GM13976 (cell line): ENCODE results near the gene DNAJC30.
A peak's percentile ranks its signal among the peaks of the same experiment; 100 is the strongest.
"Not testable (repeated sequence)": the region's sequence is repeated elsewhere in the genome, so short reads cannot be mapped to it uniquely, and the experiment has no call there.

Experiments used
- DNase-seq: peaks from one replicate; pipeline ENCODE4 v3.0.0; 2012; ENCODE audit warnings: low spot score
- CTCF ChIP-seq: IDR thresholded peaks from 2 replicates; pipeline ENCODE4 v1.5.1; 2012; ENCODE audit warnings: borderline replicate concordance, mild to moderate bottlenecking; ENCODE audit not compliant: insufficient read depth; ENCODE audit errors: extremely low read depth, missing control alignments, control extremely low read depth
- in situ Hi-C: fragments of 300-500 bp; cut with MboI; formaldehyde crosslinking; loops from one replicate; pipeline ENCODE4 v1.12.0; 2022; ENCODE audit warnings: low sequenced_read_pairs, mixed read lengths, inconsistent platforms; ENCODE audit not compliant: unreplicated experiment

The DNAJC30 gene

GRCh38 chr7:73722785-73723184 is 39.5 kb upstream of the DNAJC30 start:
- in situ Hi-C loops = no loop called here
- no peak for TF ChIP-seq CTCF
- no peak for DNase-seq

- in situ Hi-C loops, DNase-seq: not testable (repeated sequence)
These were observed 38.9 kb upstream of the DNAJC30 start for GRCh38 chr7:73722182-73722581.

GRCh38 chr7:73721377-73721817 is 38.1 kb upstream of the DNAJC30 start:
- TF ChIP-seq CTCF = no peak
- in situ Hi-C loops = no loop called here
- no peak for DNase-seq

GRCh38 chr7:73720443-73720842 is 37.2 kb upstream of the DNAJC30 start:
- DNase-seq, in situ Hi-C loops: not testable (repeated sequence)

- TF ChIP-seq CTCF = no peak
- DNase-seq = no peak
- in situ Hi-C loops = loop anchor here (10.0 kb wide), 1 partner anchor 105 kb away; no protein-coding TSS in a partner anchor
These were observed 36.5 kb upstream of the DNAJC30 start for GRCh38 chr7:73719806-73720169.

- no peak for TF ChIP-seq CTCF
- in situ Hi-C loops = loop anchor here (10.0 kb wide), 1 partner anchor 104 kb away; no protein-coding TSS in a partner anchor
- DNase-seq = peak; percentile 97
These were observed 35.9 kb upstream of the DNAJC30 start, which contains the start of gene STX1A for GRCh38 chr7:73718905-73719805. TSS of gene STX1A (minus strand) at chr7:73719669. CDS start at chr7:73719631, 38 bp downstream.

- TF ChIP-seq CTCF = no peak
- no peak for DNase-seq
- in situ Hi-C loops = loop anchor here (10.0 kb wide), 1 partner anchor 104 kb away; no protein-coding TSS in a partner anchor
These were observed 35.2 kb upstream of the DNAJC30 start for GRCh38 chr7:73718438-73718881.

- no peak for TF ChIP-seq CTCF
- DNase-seq = no peak
- in situ Hi-C loops = loop anchor here (10.0 kb wide), 1 partner anchor 103 kb away; no protein-coding TSS in a partner anchor
These were observed 34.7 kb upstream of the DNAJC30 start for GRCh38 chr7:73717991-73718405.
